Uterus (tissue), 2 donors: ENCODE results near the gene LINS1.

Experiments used
- POLR2A ChIP-seq, 2 donors: fragments of 450-650 bp; IDR thresholded peaks; one replicate each; pipeline ENCODE4 v1.6.1; 2016; ENCODE audit warnings: antibody characterized with exemption in 2 of 2, mild to moderate bottlenecking in 1 of 2, moderate library complexity in 1 of 2
- TF ChIP-seq, protein P1 (sequence below), 4 experiments: fragments of 200-600 bp in 2 of 4; fragments of 450-650 bp in 2 of 4; sonication (generic) in 2 of 4; IDR thresholded peaks; one replicate each; pipeline ENCODE4 v1.5.1; 2016 to 2019; ENCODE audit warnings: antibody characterized with exemption in 4 of 4, mild to moderate bottlenecking in 2 of 4, moderate library complexity in 1 of 4

DNA sequence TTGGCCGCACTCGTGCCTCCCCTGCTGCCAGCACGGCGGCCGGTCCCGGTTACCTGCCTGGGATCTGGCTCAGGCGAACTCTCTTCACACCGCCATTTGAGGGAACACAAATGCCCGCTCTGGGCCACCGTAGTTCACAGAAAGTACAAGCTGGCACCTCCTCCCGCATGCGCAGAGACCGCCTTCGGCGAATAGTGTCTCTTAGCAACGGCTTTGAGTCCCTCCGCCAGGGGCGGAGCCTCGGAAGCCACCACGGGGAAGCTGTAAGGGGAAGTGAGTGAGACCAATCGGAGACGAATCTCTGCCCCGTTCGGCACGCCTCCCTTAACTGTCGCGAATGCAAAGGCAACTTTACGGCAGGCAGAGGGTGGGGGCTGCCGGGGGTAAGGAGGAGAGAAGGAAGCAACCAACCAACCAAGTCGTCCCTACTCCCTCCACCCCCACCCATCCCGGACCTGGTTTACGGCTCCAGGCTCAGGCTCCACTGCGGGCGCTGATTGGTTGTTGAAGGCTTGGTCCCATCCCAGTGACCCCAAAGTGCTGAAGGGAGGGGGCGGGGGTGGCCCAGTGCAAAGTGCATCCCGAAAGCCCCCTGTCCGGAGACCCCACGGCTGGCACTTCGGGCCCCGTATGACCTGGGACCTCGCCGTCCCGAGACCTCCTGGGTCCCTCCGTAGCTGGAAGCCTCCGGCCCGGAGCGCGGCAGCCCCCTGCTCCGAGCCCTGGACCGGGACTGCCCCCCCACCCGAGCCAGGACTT lies at the start of gene LINS1, which contains the start of gene ASB7:
- TF ChIP-seq, protein P1, sequence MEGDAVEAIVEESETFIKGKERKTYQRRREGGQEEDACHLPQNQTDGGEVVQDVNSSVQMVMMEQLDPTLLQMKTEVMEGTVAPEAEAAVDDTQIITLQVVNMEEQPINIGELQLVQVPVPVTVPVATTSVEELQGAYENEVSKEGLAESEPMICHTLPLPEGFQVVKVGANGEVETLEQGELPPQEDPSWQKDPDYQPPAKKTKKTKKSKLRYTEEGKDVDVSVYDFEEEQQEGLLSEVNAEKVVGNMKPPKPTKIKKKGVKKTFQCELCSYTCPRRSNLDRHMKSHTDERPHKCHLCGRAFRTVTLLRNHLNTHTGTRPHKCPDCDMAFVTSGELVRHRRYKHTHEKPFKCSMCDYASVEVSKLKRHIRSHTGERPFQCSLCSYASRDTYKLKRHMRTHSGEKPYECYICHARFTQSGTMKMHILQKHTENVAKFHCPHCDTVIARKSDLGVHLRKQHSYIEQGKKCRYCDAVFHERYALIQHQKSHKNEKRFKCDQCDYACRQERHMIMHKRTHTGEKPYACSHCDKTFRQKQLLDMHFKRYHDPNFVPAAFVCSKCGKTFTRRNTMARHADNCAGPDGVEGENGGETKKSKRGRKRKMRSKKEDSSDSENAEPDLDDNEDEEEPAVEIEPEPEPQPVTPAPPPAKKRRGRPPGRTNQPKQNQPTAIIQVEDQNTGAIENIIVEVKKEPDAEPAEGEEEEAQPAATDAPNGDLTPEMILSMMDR (IDR thresholded peaks at IDR 0.05): peak in 3 of 4 experiments; percentile 5 to 30 (median 23)
- TF ChIP-seq POLR2A (IDR thresholded peaks at IDR 0.05): peak in 1 of 2 donors; percentile 36
